Lower leg skin (tissue), 3 donors: ENCODE results near the gene DCX.

Source experiments
- CTCF ChIP-seq, 3 donors: fragments of 450-650 bp; IDR thresholded peaks; one replicate each; pipeline ENCODE4 v1.5.1; 2016; ENCODE audit warnings: antibody characterized with exemption in 3 of 3, mild to moderate bottlenecking in 3 of 3, moderate library complexity in 2 of 3
- POLR2A ChIP-seq, 2 donors: fragments of 450-650 bp; IDR thresholded peaks; one replicate each; pipeline ENCODE4 v1.6.1; 2016 to 2017; ENCODE audit warnings: antibody characterized with exemption in 2 of 2, mild to moderate bottlenecking in 1 of 2, moderate library complexity in 1 of 2

GRCh38 chrX:111349934-111350333, 62.1 kb downstream of the DCX start:
- TF ChIP-seq POLR2A (IDR thresholded peaks at IDR 0.05) = no peak
- TF ChIP-seq CTCF (IDR thresholded peaks at IDR 0.05) = no peak
